ENCODE measurements around the gene GALNT10.

GRCh38 chr5:154331924-154332323, 141.4 kb downstream of the GALNT10 start:
- no peak for TF ChIP-seq CTCF (IDR thresholded peaks at IDR 0.05)
- TF ChIP-seq ZFX (IDR thresholded peaks at IDR 0.05; ENCODE audit: borderline replicate concordance), result no peak
